Lower leg skin (tissue), 3 donors: ENCODE measurements around the gene PMEL.

Experiments used
- POLR2A ChIP-seq, 2 donors: fragments of 450-650 bp; IDR thresholded peaks; one replicate each; pipeline ENCODE4 v1.6.1; 2016 to 2017; ENCODE audit warnings: antibody characterized with exemption in 2 of 2, mild to moderate bottlenecking in 1 of 2, moderate library complexity in 1 of 2
- TF ChIP-seq, protein P1 (sequence below), 3 donors: fragments of 450-650 bp; IDR thresholded peaks; one replicate each; pipeline ENCODE4 v1.5.1; 2016; ENCODE audit warnings: antibody characterized with exemption in 3 of 3, mild to moderate bottlenecking in 3 of 3, moderate library complexity in 2 of 3

DNA sequence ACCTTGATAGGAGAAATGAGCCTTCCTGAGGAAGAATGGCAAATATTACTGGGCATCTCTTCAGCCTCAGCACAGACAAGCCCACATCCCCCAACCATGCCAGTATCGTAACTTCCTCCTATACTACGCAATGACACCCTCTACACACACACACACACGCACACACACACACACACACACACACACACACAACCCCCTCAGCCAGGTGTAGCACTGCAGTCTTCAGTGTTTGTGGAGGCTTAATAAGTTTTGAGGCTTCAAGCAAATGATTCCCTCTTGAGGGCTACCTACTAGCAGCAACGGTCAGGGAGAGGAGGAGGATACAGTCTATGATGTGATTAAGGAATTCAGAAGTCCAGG is 33.3 kb downstream of the PMEL start:
- TF ChIP-seq, protein P1, sequence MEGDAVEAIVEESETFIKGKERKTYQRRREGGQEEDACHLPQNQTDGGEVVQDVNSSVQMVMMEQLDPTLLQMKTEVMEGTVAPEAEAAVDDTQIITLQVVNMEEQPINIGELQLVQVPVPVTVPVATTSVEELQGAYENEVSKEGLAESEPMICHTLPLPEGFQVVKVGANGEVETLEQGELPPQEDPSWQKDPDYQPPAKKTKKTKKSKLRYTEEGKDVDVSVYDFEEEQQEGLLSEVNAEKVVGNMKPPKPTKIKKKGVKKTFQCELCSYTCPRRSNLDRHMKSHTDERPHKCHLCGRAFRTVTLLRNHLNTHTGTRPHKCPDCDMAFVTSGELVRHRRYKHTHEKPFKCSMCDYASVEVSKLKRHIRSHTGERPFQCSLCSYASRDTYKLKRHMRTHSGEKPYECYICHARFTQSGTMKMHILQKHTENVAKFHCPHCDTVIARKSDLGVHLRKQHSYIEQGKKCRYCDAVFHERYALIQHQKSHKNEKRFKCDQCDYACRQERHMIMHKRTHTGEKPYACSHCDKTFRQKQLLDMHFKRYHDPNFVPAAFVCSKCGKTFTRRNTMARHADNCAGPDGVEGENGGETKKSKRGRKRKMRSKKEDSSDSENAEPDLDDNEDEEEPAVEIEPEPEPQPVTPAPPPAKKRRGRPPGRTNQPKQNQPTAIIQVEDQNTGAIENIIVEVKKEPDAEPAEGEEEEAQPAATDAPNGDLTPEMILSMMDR (IDR thresholded peaks at IDR 0.05), result no peak
- no peak for TF ChIP-seq POLR2A (IDR thresholded peaks at IDR 0.05)
